ENCODE data around the gene GALNT17.

DNA sequence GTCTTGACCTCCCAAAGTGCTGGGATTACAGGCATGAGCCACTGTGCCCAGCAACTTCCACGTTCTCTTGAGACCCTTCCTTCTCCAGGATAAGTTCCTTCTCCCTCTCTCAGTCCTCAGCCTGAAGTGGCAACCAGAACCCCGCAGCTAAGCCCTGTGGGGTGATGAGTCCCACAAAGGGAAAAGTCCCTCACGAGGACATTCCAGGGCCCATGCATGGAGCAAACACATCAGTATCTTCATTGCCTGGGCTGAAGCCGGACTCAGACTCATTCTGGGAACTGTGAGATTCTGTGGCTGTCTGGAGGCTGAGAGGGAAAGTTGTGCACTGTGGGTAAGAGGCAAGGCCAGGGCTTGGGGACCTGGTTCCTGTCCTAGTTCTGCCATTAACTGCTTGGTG, 622.9 kb downstream of the GALNT17 start:
- TF ChIP-seq, protein P1, sequence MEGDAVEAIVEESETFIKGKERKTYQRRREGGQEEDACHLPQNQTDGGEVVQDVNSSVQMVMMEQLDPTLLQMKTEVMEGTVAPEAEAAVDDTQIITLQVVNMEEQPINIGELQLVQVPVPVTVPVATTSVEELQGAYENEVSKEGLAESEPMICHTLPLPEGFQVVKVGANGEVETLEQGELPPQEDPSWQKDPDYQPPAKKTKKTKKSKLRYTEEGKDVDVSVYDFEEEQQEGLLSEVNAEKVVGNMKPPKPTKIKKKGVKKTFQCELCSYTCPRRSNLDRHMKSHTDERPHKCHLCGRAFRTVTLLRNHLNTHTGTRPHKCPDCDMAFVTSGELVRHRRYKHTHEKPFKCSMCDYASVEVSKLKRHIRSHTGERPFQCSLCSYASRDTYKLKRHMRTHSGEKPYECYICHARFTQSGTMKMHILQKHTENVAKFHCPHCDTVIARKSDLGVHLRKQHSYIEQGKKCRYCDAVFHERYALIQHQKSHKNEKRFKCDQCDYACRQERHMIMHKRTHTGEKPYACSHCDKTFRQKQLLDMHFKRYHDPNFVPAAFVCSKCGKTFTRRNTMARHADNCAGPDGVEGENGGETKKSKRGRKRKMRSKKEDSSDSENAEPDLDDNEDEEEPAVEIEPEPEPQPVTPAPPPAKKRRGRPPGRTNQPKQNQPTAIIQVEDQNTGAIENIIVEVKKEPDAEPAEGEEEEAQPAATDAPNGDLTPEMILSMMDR (conservative IDR thresholded peaks at IDR 0.05; ENCODE audit: low read depth, low read length), result no peak
- TF ChIP-seq EZH2 (IDR thresholded peaks at IDR 0.05; ENCODE audit: low read length, unreplicated experiment), result no peak
- no peak for TF ChIP-seq EZH2phosphoT487 (IDR thresholded peaks at IDR 0.05; ENCODE audit: borderline replicate concordance, low read length)
